ENCODE measurements around the gene ARHGAP12.
"Not testable (repeated sequence)": the region's sequence is repeated elsewhere in the genome, so short reads cannot be mapped to it uniquely, and the experiment has no call there.

ARHGAP12 gene, protein sequence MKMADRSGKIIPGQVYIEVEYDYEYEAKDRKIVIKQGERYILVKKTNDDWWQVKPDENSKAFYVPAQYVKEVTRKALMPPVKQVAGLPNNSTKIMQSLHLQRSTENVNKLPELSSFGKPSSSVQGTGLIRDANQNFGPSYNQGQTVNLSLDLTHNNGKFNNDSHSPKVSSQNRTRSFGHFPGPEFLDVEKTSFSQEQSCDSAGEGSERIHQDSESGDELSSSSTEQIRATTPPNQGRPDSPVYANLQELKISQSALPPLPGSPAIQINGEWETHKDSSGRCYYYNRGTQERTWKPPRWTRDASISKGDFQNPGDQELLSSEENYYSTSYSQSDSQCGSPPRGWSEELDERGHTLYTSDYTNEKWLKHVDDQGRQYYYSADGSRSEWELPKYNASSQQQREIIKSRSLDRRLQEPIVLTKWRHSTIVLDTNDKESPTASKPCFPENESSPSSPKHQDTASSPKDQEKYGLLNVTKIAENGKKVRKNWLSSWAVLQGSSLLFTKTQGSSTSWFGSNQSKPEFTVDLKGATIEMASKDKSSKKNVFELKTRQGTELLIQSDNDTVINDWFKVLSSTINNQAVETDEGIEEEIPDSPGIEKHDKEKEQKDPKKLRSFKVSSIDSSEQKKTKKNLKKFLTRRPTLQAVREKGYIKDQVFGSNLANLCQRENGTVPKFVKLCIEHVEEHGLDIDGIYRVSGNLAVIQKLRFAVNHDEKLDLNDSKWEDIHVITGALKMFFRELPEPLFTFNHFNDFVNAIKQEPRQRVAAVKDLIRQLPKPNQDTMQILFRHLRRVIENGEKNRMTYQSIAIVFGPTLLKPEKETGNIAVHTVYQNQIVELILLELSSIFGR

GRCh38 chr10:31928549-31929260 lies at the start of gene ARHGAP12:
ARHGAP12 (minus strand) TSS chr10:31928831; CDS start chr10:31908855, 19,976 bp downstream.
- peak; percentile 59 to 72 for DNase-seq (ENCODE audit: low read depth in 2 of 2)

DNA sequence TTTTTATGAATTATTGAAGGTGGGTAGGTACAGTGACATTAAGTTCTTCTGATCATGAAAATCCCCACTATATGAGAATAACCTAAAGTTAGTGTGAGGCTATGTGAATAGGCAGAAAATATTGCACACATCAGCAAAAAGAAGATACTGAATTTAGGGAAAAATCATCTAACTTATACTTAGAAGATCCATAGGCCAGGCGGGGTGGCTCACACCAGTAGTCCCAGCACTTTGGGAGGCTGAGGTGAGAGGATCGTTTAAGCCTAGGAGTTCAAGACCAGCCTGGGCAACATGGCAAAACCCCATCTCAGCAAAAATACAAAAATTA lies 49.5 kb upstream of the ARHGAP12 start:
- no peak for DNase-seq (ENCODE audit: low read depth in 2 of 2)

DNA sequence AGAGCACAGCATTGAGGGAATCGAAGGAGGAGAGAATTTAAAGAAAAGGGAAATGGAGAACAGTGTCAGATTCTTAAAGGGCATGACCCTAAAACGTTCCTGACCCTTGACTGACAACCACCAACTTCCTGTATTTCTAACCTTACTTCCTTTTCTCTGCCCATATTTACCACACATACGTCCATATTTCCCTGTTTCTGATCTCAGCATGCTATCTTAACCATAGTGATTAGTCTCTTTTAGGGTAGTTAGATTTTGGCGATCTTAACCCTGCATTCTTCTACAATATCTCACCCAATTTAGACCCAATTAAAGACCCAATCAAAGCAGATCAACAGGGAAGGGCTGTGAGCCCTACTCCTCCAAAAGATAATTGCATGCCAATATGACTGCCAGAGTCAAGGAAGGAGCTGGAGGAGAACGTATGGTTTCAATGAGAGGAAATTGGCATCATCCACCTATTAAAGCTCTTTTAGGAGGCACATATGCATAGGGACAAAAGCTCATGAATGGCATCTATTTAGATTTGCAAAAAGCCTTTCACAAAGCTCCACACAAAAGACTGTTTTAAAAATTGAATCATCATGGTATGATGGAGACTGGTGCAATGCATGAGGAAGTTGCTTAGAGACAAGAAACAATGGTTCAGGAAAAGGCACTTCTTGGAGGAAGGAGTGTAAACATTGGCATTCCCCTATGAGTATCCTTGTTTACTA lies 49.0 kb upstream of the ARHGAP12 start:
- DNase-seq (ENCODE audit: low read depth in 2 of 2), result no peak

- DNase-seq (ENCODE audit: low read depth in 2 of 2), result no peak
These were observed 46.6 kb upstream of the ARHGAP12 start for GRCh38 chr10:31975157-31975765.

DNA sequence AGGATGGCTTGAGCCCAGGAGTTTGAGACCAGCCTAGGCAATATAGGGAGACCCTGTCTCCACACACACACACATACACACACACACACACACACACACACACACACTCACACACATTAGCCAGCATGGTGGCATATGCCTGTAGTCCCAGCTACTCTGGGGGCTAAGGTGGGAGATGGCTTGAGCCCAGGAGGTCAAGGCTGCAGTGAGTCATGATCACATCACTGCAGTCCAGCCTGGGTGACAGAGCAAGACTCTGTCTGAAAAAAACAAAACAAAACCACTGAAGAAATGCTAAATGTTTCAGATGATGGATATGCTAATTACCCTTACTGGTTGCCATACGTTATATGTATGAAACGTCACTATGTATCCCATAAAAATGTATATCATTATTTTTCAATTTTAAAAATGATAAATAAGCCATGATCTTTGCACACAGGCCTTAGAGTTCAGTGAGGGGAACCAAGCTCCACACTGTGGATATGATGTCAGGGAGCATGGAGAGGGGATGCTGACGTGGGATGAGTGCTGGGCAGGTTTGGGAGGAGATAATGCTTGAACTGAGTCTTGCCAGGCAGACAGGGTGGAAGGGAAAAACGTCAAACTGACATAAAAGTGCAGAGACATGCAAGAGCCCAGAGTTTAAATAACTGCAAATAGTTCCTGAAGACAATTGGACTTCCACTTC lies 45.9 kb upstream of the ARHGAP12 start:
- no peak for DNase-seq (ENCODE audit: low read depth in 2 of 2)

DNA sequence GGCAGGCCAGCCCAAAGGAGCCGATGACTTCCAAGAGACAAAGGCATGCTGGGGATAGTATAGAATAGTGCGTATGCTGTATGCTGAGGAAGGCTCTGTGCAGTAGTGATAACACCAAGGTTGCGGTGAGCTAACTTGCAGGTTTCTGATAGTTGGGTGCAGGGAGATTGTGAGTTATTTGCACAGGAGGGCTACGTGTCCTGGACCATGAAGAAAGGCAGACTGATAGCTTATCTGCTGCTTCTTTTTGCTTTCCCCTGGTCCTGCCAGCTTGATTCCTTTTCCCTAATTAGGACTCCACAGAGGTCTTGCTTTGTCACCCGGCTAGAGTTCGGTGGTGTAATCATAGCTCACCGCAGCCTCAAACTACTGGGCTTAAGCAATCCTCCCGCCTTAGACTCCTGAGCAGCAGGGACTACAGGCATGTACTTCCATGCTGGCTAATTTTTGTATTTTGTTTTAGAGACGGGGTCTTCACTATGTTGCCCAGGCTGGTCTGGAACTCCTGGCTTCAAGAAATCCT lies 43.9 kb upstream of the ARHGAP12 start:
- DNase-seq (ENCODE audit: low read depth in 2 of 2), result no peak

- not testable (repeated sequence) for DNase-seq (ENCODE audit: low read depth in 2 of 2)
These were observed 41.2 kb upstream of the ARHGAP12 start for GRCh38 chr10:31969847-31970246.

DNA sequence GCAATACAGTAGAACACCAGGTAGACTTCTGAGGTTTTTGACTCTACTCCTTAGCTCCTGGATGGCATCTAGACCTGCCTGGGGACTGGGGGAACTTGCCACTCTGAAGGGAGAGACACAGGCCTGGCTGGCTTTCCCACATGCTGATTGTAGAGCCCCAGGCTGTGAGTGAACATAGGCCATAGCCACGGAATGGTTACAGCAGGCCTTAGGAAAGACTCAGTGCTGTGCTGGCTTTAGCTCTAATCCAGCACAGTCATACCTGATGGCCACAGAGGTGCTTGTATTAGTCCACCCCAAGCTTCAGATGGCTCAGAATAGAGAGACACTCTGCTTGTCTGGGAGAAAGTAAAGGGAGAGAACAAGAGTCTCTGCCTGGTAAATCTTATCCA lies 35.0 kb upstream of the ARHGAP12 start:
- no peak for DNase-seq (ENCODE audit: low read depth in 2 of 2)

GRCh38 chr10:31962826-31963588 lies 34.4 kb upstream of the ARHGAP12 start:
- no peak for DNase-seq (ENCODE audit: low read depth in 2 of 2)

DNA sequence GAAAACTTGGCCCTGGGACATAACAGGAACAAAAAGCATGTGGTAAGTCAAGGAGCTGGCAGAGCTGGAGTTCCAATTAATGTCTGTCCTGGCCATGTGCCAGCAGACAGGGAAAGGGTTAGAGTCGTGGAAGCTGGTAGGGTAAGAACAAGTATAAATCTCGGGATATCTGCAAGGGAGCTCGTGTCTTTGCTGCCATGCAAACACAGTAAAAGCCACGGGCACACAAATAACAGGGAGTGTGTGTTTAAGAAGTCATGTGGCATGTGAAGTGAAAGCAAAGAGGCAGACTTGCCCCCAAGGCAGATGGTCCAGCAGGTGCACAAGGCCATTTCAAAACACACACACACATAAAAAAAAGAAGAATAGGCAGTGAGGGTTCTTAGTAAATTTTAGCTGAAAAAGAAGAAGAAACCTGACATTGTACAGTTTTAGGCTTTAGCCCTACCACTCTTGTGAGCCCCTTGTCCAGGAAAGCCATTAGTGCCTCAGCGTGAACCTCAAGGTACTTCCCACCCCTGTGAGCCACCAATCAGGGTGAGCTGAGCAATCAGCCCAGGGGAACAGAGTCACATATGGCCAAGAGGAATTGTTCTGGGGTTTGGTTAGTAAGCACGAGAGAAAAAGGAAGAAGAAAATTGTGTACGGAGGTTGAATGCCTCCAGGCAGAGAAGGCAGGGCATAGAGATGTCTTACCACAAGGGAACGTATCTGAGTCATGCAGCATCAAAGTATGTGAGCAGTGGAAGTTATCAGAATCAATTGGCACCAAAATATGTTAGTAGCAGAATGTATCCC lies 32.8 kb upstream of the ARHGAP12 start:
- no peak for DNase-seq (ENCODE audit: low read depth in 2 of 2)

DNA sequence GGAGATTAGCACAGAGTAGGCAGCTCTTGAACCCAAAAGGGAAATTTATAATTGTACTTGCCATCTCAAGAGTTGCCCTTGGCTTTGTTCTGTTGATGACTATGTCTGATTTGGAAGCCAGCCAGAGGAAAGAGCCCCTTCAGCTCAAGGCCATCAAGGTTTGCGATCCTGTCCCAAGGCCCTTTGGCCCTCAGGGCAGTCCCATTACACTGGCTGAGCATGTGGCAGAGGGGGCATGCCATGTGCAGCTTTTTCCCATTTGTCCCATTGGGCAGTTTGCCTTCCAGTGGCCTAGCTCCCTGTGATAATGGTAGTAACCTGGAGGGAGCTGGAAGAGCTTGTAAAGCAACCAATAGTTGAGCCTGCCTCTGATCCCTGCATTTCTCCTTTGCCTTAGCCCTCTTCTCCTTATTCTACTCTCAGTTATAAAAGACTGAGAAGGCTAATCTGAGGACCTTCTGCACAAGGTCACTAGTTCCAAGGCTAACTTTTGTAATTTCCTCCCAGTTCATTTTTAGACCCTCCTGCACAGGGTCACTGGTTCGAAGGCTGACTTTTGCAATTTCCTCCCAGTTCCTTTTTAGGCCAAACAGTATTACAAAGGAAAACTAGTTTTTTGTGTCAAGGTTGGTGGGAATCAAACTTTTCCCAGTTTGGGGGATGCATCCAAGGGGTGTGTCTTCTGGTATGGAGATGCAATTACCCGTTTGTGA lies 31.0 kb upstream of the ARHGAP12 start:
- DNase-seq (ENCODE audit: low read depth in 2 of 2), result no peak

DNA sequence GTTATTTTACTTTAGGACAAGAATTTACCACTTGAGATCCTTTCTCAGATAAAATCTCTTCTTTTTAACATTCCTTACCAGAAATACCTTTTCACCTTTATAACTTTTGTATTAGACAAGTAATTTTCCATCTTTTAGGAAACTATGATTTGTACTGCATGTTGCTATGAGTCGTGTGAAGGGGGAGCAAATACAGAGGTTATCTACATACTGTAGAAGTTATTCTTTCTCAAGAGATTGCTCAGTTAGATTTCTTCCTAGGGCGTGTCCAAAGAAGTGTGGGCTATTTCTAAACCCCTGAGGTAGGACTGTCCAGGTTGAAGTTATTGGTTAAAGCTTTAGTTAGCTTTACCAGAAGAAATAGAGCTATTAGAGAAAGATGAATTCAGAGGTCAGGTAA lies 30.2 kb upstream of the ARHGAP12 start:
- DNase-seq (ENCODE audit: low read depth in 2 of 2), result no peak

GRCh38 chr10:31956200-31956946 lies 27.7 kb upstream of the ARHGAP12 start:
- DNase-seq (ENCODE audit: low read depth in 2 of 2), result no peak

DNA sequence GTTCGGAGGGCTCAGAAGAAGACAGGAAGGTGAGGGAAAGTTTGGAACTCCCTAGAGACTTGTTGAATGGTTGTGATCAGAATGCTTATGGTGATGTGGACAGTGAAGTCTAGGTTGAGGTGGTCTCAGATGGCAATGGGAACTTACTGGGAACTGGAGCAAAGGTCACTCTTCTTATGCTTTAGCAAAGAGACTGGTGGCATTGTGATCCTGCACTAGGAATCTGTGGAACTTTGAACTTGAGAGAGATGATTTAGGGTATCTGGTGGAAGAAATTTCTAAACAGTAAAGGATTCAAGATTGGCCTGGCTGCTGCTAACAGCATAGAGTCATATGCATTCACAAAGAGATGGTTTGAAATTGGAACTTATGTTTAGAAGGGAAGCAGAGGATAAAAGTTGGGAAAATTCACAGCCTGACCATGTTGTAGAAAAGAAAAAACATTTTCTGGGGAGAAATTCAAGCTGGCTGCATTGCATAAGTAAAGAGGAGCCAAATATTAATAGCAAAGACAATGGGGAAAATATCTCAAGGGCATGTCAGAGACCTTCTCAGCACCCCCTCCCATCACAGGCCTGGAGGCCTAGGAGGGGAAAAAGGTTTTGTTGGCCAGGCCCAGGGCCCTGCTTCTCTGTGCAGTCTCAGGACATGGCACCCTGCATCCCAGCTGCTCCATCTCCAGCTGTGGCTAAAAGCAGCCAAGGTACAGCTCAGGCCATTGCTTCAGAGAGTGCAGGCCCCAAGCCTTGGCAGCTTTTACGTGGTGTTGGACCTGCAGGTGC lies 26.0 kb upstream of the ARHGAP12 start:
- DNase-seq (ENCODE audit: low read depth in 2 of 2), result no peak

- no peak for DNase-seq (ENCODE audit: low read depth in 2 of 2)
These were observed 24.8 kb upstream of the ARHGAP12 start for GRCh38 chr10:31953480-31953879.

- DNase-seq (ENCODE audit: low read depth in 2 of 2), result no peak
These were observed 24.4 kb upstream of the ARHGAP12 start for GRCh38 chr10:31953080-31953479.

DNA sequence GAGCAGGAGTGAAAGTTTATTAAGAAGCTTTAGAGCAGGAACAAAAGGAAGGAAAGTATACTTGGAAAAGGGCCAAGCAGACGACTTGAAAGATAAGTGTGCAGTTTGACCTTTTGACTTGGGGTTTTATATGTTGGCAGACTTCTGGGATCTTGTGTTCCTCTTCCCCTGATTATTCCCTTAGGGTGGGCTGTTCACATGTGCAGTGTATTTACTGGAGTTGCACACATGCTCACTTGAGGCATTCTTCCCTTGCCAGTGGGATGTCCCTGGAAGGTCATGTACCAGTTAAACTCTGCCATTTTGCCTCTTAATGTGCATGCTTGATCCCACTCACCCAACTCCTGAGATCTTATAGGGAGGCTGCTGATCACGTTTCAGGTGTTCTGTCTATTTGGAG lies 23.4 kb upstream of the ARHGAP12 start:
- DNase-seq (ENCODE audit: low read depth in 2 of 2), result no peak
